Measurements from ENCODE around the gene PARD3.

PARD3 gene

GRCh38 chr10:34492081-34492480, 323.0 kb downstream of the PARD3 start:
- no peak overlapping the region for H3K27ac Mint-ChIP-seq
- H3K27me3 Mint-ChIP-seq = peaks cover 1% of the 10 kb centered on the region
- H3K9me3 Mint-ChIP-seq = peaks cover 1% of the 10 kb centered on the region
- H3K4me3 Mint-ChIP-seq = no peak overlapping the region
- ATAC-seq (ENCODE audit: low read depth) (no peak), DNase-seq (ENCODE audit: low spot score in 2 of 2) (no peak)
- H3K36me3 Mint-ChIP-seq = no peaks in the 10 kb centered on the region
- no peaks in the 10 kb centered on the region for H3K4me1 Mint-ChIP-seq

- H3K27me3 Mint-ChIP-seq = peaks cover 1% of the 10 kb centered on the region
- no peak for DNase-seq (ENCODE audit: low spot score in 2 of 2)
- peaks cover 1% of the 10 kb centered on the region for H3K9me3 Mint-ChIP-seq
- H3K4me1 Mint-ChIP-seq = no peaks in the 10 kb centered on the region
- no peak overlapping the region for H3K27ac Mint-ChIP-seq
- ATAC-seq (ENCODE audit: low read depth) = no peak
- no peak overlapping the region for H3K4me3 Mint-ChIP-seq
- H3K36me3 Mint-ChIP-seq = no peaks in the 10 kb centered on the region
Measured at GRCh38 chr10:34491678-34492077, 323.4 kb downstream of the PARD3 start.

GRCh38 chr10:34489973-34490745, 324.9 kb downstream of the PARD3 start:
- ATAC-seq (ENCODE audit: low read depth) = no peak
- DNase-seq (ENCODE audit: low spot score in 2 of 2) = no peak
- H3K4me3 Mint-ChIP-seq = no peak overlapping the region
- no peaks in the 10 kb centered on the region for H3K4me1 Mint-ChIP-seq
- no peaks in the 10 kb centered on the region for H3K36me3 Mint-ChIP-seq
- no peak overlapping the region for H3K27ac Mint-ChIP-seq
- H3K9me3 Mint-ChIP-seq = no peaks in the 10 kb centered on the region
- H3K27me3 Mint-ChIP-seq = no peaks in the 10 kb centered on the region

- Mint-ChIP-seq H3K27me3 (no peaks in the 10 kb centered on the region), H3K9me3 (no peaks in the 10 kb centered on the region), H3K4me1 (no peaks in the 10 kb centered on the region), H3K36me3 (no peaks in the 10 kb centered on the region), H3K27ac (no peak overlapping the region), H3K4me3 (no peak overlapping the region)
- ATAC-seq (ENCODE audit: low read depth) (no peak), DNase-seq (ENCODE audit: low spot score in 2 of 2) (no peak)
Measured at GRCh38 chr10:34489411-34489810, 325.7 kb downstream of the PARD3 start.

GRCh38 chr10:34488476-34489130, 326.5 kb downstream of the PARD3 start:
- Mint-ChIP-seq H3K36me3 (no peaks in the 10 kb centered on the region), H3K27ac (no peak overlapping the region), H3K27me3 (no peaks in the 10 kb centered on the region), H3K4me1 (no peaks in the 10 kb centered on the region), H3K4me3 (no peak overlapping the region), H3K9me3 (no peaks in the 10 kb centered on the region)
- DNase-seq (ENCODE audit: low spot score in 2 of 2) = no peak
- ATAC-seq (ENCODE audit: low read depth) = no peak

GRCh38 chr10:34486008-34486407, 329.1 kb downstream of the PARD3 start:
- Mint-ChIP-seq H3K27ac (no peak overlapping the region), H3K4me3 (no peak overlapping the region), H3K36me3 (no peaks in the 10 kb centered on the region), H3K4me1 (no peaks in the 10 kb centered on the region), H3K9me3 (no peaks in the 10 kb centered on the region), H3K27me3 (no peaks in the 10 kb centered on the region)
- DNase-seq (ENCODE audit: low spot score in 2 of 2) (no peak), ATAC-seq (ENCODE audit: low read depth) (no peak)

- Mint-ChIP-seq H3K4me1 (no peaks in the 10 kb centered on the region), H3K4me3 (no peak overlapping the region), H3K27me3 (no peaks in the 10 kb centered on the region), H3K9me3 (no peaks in the 10 kb centered on the region), H3K27ac (no peak overlapping the region), H3K36me3 (no peaks in the 10 kb centered on the region)
- ATAC-seq (ENCODE audit: low read depth) (no peak), DNase-seq (ENCODE audit: low spot score in 2 of 2) (no peak)
Measured at GRCh38 chr10:34484164-34484563, 330.9 kb downstream of the PARD3 start.

GRCh38 chr10:34480345-34480744, 334.8 kb downstream of the PARD3 start:
- Mint-ChIP-seq H3K9me3 (no peaks in the 10 kb centered on the region), H3K4me3 (no peak overlapping the region), H3K27ac (no peak overlapping the region), H3K27me3 (peaks cover 1% of the 10 kb centered on the region), H3K4me1 (no peaks in the 10 kb centered on the region), H3K36me3 (no peaks in the 10 kb centered on the region)
- DNase-seq (ENCODE audit: low spot score in 2 of 2) (no peak), ATAC-seq (ENCODE audit: low read depth) (no peak)

GRCh38 chr10:34479520-34480179, 335.4 kb downstream of the PARD3 start:
- no peak for DNase-seq (ENCODE audit: low spot score in 2 of 2)
- H3K36me3 Mint-ChIP-seq = no peaks in the 10 kb centered on the region
- H3K27ac Mint-ChIP-seq = no peak overlapping the region
- H3K9me3 Mint-ChIP-seq = no peaks in the 10 kb centered on the region
- H3K4me3 Mint-ChIP-seq = no peak overlapping the region
- no peak for ATAC-seq (ENCODE audit: low read depth)
- H3K4me1 Mint-ChIP-seq = no peaks in the 10 kb centered on the region
- H3K27me3 Mint-ChIP-seq = peaks cover 1% of the 10 kb centered on the region

- Mint-ChIP-seq H3K27ac (no peak overlapping the region), H3K9me3 (no peaks in the 10 kb centered on the region), H3K36me3 (no peaks in the 10 kb centered on the region), H3K27me3 (peaks cover 1% of the 10 kb centered on the region), H3K4me1 (no peaks in the 10 kb centered on the region), H3K4me3 (no peak overlapping the region)
- no peak for DNase-seq (ENCODE audit: low spot score in 2 of 2)
- ATAC-seq (ENCODE audit: low read depth) = no peak
Measured at GRCh38 chr10:34477249-34477648, 337.8 kb downstream of the PARD3 start.

- H3K4me3 Mint-ChIP-seq = no peak overlapping the region
- H3K27ac Mint-ChIP-seq = no peak overlapping the region
- H3K36me3 Mint-ChIP-seq = no peaks in the 10 kb centered on the region
- ATAC-seq (ENCODE audit: low read depth) (no peak), DNase-seq (ENCODE audit: low spot score in 2 of 2) (no peak)
- H3K27me3 Mint-ChIP-seq = peaks cover 1% of the 10 kb centered on the region
- H3K4me1 Mint-ChIP-seq = no peaks in the 10 kb centered on the region
- no peaks in the 10 kb centered on the region for H3K9me3 Mint-ChIP-seq
Measured at GRCh38 chr10:34476608-34477007, 338.5 kb downstream of the PARD3 start.

GRCh38 chr10:34475786-34476185, 339.3 kb downstream of the PARD3 start:
- no peak overlapping the region for H3K27ac Mint-ChIP-seq
- ATAC-seq (ENCODE audit: low read depth) (no peak), DNase-seq (ENCODE audit: low spot score in 2 of 2) (no peak)
- H3K9me3 Mint-ChIP-seq = peaks cover 1% of the 10 kb centered on the region
- no peaks in the 10 kb centered on the region for H3K36me3 Mint-ChIP-seq
- H3K4me1 Mint-ChIP-seq = no peaks in the 10 kb centered on the region
- H3K27me3 Mint-ChIP-seq = peaks cover 3% of the 10 kb centered on the region
- no peak overlapping the region for H3K4me3 Mint-ChIP-seq

- ATAC-seq (ENCODE audit: low read depth) = no peak
- Mint-ChIP-seq H3K9me3 (peaks cover 1% of the 10 kb centered on the region), H3K27me3 (peaks cover 3% of the 10 kb centered on the region), H3K4me3 (no peak overlapping the region), H3K4me1 (no peaks in the 10 kb centered on the region), H3K27ac (no peak overlapping the region), H3K36me3 (no peaks in the 10 kb centered on the region)
- DNase-seq (ENCODE audit: low spot score in 2 of 2) = no peak
Measured at GRCh38 chr10:34475274-34475646, 339.8 kb downstream of the PARD3 start.

- no peak overlapping the region for H3K27ac Mint-ChIP-seq
- H3K4me3 Mint-ChIP-seq = no peak overlapping the region
- DNase-seq (ENCODE audit: low spot score in 2 of 2) (no peak), ATAC-seq (ENCODE audit: low read depth) (no peak)
- H3K27me3 Mint-ChIP-seq = peaks cover 3% of the 10 kb centered on the region
- H3K4me1 Mint-ChIP-seq = no peaks in the 10 kb centered on the region
- peaks cover 1% of the 10 kb centered on the region for H3K9me3 Mint-ChIP-seq
- H3K36me3 Mint-ChIP-seq = no peaks in the 10 kb centered on the region
Measured at GRCh38 chr10:34474555-34475273, 340.4 kb downstream of the PARD3 start.
